Suprapubic skin (tissue), 4 donors: ENCODE measurements around the gene TXNDC11. TPM values are rescaled to one million over a fixed set of nuclear protein-coding genes. Genes with fewer than 3 reads are reported as not detected.

Experiments
- DNase-seq, 2 donors: peaks; one replicate each; pipeline ENCODE4 v3.0.0-alpha.2; 2019; ENCODE audit warnings: low spot score in 2 of 2
- H3K27ac ChIP-seq: fragments of 200-600 bp; sonication (generic); one replicate; pipeline ENCODE4 v1.5.1; 2019
- H3K27me3 ChIP-seq: fragments of 200-600 bp; sonication (generic); one replicate; pipeline ENCODE4 v1.5.1; 2019
- H3K36me3 ChIP-seq: fragments of 200-600 bp; sonication (generic); one replicate; pipeline ENCODE4 v1.5.1; 2019
- H3K4me1 ChIP-seq: fragments of 200-600 bp; sonication (generic); one replicate; pipeline ENCODE4 v1.5.1; 2019
- H3K4me3 ChIP-seq: fragments of 200-600 bp; sonication (generic); one replicate; pipeline ENCODE4 v1.5.1; 2019; ENCODE audit warnings: mild to moderate bottlenecking
- H3K9me3 ChIP-seq: fragments of 200-600 bp; sonication (generic); one replicate; pipeline ENCODE4 v1.5.1; 2019
- CTCF ChIP-seq, 2 donors: fragments of 200-600 bp in 1 of 2; fragments of 450-650 bp in 1 of 2; sonication (generic) in 1 of 2; IDR thresholded peaks; one replicate each; pipeline ENCODE4 v1.5.1; 2016 to 2019; ENCODE audit warnings: antibody characterized with exemption in 2 of 2, mild to moderate bottlenecking in 1 of 2, moderate library complexity in 1 of 2
- EP300 ChIP-seq: sonication (generic); formaldehyde crosslinking; IDR thresholded peaks from one replicate; pipeline ENCODE4 v1.6.1; 2017; ENCODE audit warnings: antibody characterized with exemption
- POLR2A ChIP-seq, 2 donors: fragments of 450-650 bp; IDR thresholded peaks; one replicate each; pipeline ENCODE4 v1.6.1; 2017; ENCODE audit warnings: antibody characterized with exemption in 2 of 2, mild to moderate bottlenecking in 2 of 2, moderate library complexity in 2 of 2
- POLR2AphosphoS5 ChIP-seq, 3 donors: sonication (generic); formaldehyde crosslinking; IDR thresholded peaks; one replicate each; pipeline ENCODE4 v1.6.1; 2017; ENCODE audit warnings: antibody characterized with exemption in 3 of 3
- WGBS: methylation state at CpG from one replicate; pipeline ENCODE4 v1.1.5; 2018; 5-methylcytosine and 5-hydroxymethylcytosine counted together
- total RNA-seq, 4 donors: library from RNA; depleted of rRNA; stranded (reverse); fragments of >200 nt; gene quantifications; one replicate each; pipeline ENCODE4 v1.1.0, GENCODE V29; 2016

Gene TXNDC11
- total RNA-seq, 4 donors from 2014 or later, result 31.0 to 42.2 (median 35.1) TPM

DNA sequence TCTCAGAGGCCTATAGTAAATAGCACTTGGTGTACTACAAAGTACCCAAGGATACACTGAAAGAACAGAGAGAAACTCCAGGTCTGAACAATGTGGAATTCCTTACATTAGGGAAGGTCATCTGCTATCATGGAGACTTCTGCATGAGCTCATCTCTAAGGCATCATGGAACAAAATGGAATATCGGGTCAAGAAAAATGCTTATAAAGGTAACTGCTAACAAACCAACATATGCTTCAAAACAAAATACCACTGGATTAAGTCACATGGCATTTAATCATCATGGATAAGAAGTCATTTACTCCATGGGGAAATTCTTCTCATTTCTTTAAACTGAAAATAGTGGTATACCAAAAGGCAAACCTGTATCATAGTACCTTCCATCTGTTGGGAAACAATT lies 34.2 kb downstream of the TXNDC11 start:
- Histone ChIP-seq H3K4me1 (peaks cover 17% of the 10 kb centered on the region), H3K4me3 (no peak overlapping the region), H3K9me3 (no peaks in the 10 kb centered on the region), H3K27me3 (no peaks in the 10 kb centered on the region), H3K36me3 (peaks cover 28% of the 10 kb centered on the region), H3K27ac (no peak overlapping the region)
- no peak for DNase-seq
- TF ChIP-seq POLR2AphosphoS5 (IDR thresholded peaks at IDR 0.05), result no peak
- no peak for TF ChIP-seq EP300
- TF ChIP-seq CTCF (IDR thresholded peaks at IDR 0.05), result no peak
- TF ChIP-seq POLR2A (IDR thresholded peaks at IDR 0.05), result no peak
- 73% methylated on average over 1 of the region's 1 CpG for WGBS

- Histone ChIP-seq H3K27ac (no peak overlapping the region), H3K9me3 (no peaks in the 10 kb centered on the region), H3K4me3 (no peak overlapping the region), H3K36me3 (peaks cover 31% of the 10 kb centered on the region), H3K27me3 (no peaks in the 10 kb centered on the region), H3K4me1 (peaks cover 17% of the 10 kb centered on the region)
- TF ChIP-seq POLR2A (IDR thresholded peaks at IDR 0.05) (no peak), EP300 (no peak), CTCF (IDR thresholded peaks at IDR 0.05) (no peak), POLR2AphosphoS5 (IDR thresholded peaks at IDR 0.05) (no peak)
- no peak for DNase-seq
- 94% methylated on average over 4 of the region's 4 CpGs for WGBS
These were observed 34.9 kb downstream of the TXNDC11 start for GRCh38 chr16:11707679-11708197.

DNA sequence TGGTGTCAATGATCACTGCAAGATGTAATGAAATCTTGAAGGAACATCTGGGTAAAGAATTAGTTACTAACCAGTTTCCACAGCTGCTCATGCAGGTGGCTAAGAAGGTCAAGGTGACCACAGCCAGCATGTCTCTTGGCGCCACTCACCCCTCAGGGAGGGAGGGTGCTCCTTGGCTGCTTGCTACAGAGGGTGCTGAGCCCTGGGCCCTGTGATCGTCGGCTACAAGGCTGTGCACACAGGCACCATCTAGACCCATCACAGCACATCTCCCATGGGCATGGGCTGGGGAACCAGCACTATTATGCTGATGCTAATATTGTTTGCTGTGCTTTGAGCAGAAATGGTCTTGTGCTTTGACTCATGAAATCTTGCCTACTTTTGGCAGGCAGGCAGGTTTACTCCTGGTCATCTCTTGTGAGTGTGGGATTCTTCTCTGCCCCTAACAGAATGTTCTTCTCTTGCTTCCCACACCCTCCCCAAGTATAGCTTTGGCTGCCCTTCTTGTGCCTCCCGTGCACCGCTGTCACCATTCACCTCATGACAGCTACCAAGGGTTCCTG lies 36.4 kb downstream of the TXNDC11 start:
- no peaks in the 10 kb centered on the region for H3K27me3 ChIP-seq
- H3K4me1 ChIP-seq, result peaks cover 17% of the 10 kb centered on the region
- WGBS, result 72% methylated on average over 5 of the region's 5 CpGs
- TF ChIP-seq POLR2A (IDR thresholded peaks at IDR 0.05) (no peak), CTCF (IDR thresholded peaks at IDR 0.05) (no peak), EP300 (no peak), POLR2AphosphoS5 (IDR thresholded peaks at IDR 0.05) (no peak)
- no peaks in the 10 kb centered on the region for H3K9me3 ChIP-seq
- no peak overlapping the region for H3K27ac ChIP-seq
- H3K36me3 ChIP-seq, result peaks cover 28% of the 10 kb centered on the region
- no peak for DNase-seq
- H3K4me3 ChIP-seq, result no peak overlapping the region

DNA sequence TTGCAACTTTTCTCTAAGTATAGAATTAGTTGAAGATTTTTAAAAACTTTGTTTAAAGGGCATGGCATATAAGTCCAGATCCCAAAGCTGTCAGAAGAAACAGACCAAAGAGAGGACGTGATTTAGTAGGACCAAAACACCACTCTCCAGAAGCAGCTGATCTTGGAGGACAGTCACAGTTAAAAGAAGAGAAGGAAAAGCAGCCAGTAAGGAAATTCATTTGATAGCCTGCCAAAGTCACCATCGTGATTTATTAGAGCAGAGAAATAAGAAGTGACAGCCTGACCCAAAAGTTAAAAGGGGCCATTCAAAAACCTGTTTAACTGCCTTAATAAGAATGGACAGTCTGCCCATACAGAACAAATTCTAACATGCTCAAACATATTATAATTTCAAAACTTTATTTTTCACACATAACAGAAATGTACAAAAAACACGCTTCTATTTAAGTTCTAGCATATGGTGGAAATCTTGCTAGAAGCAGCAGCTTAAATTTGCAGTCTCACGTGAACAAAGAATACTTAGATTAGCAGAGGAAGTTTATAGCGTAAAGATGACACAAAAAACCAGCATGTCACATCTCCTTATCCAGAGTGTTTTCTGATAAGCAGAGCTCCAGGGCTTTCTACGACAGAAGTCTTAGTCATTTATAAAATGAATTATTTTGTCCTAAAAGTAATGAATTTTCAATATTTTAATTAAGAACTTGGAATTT lies 37.2 kb downstream of the TXNDC11 start:
- Histone ChIP-seq H3K36me3 (peaks cover 22% of the 10 kb centered on the region), H3K9me3 (no peaks in the 10 kb centered on the region), H3K4me3 (no peak overlapping the region), H3K27me3 (no peaks in the 10 kb centered on the region), H3K27ac (no peak overlapping the region), H3K4me1 (peaks cover 20% of the 10 kb centered on the region)
- 59% methylated on average over 6 of the region's 6 CpGs for WGBS
- TF ChIP-seq CTCF (IDR thresholded peaks at IDR 0.05) (no peak), EP300 (no peak), POLR2AphosphoS5 (IDR thresholded peaks at IDR 0.05) (no peak), POLR2A (IDR thresholded peaks at IDR 0.05) (no peak)
- no peak for DNase-seq

- no peak overlapping the region for H3K4me3 ChIP-seq
- no peak for TF ChIP-seq POLR2A (IDR thresholded peaks at IDR 0.05)
- no peak for TF ChIP-seq POLR2AphosphoS5 (IDR thresholded peaks at IDR 0.05)
- no peak for TF ChIP-seq CTCF (IDR thresholded peaks at IDR 0.05)
- no peak for TF ChIP-seq EP300
- no peak overlapping the region for H3K27ac ChIP-seq
- DNase-seq, result no peak
- H3K36me3 ChIP-seq, result peaks cover 53% of the 10 kb centered on the region
- H3K9me3 ChIP-seq, result no peaks in the 10 kb centered on the region
- H3K4me1 ChIP-seq, result peaks cover 12% of the 10 kb centered on the region
- WGBS, result 75% methylated on average over 9 of the region's 9 CpGs
- H3K27me3 ChIP-seq, result no peaks in the 10 kb centered on the region
These were observed 42.2 kb downstream of the TXNDC11 start for GRCh38 chr16:11700264-11701029.
